ENCODE results near the gene MTMR10. TPM values are rescaled to one million over a fixed set of nuclear protein-coding genes. Genes with fewer than 3 reads are reported as not detected.

Gene MTMR10
- total and polyA plus RNA-seq, 2 donors (not counting 3 experiments of a cell fraction or from before 2014, with no cell fraction given): 48.3 to 88.5 TPM

- CTCF ChIA-PET: interaction anchor here (19.0 kb wide), 1 partner anchor 172 kb away, joined by 129 read pairs; no protein-coding TSS in a partner anchor
- DNase-seq (ENCODE audit: low read depth, low spot score): no peak
- Histone ChIP-seq H3K9me1 (replicated peaks; ENCODE audit: control insufficient read depth, extremely low read depth, insufficient read depth, low read length) (no peaks in the 10 kb centered on the region), H3K27ac (ENCODE audit: insufficient read depth, low read depth, low read length) (no peak overlapping the region), H3K4me1 (ENCODE audit: control insufficient read depth, extremely low read depth, insufficient read depth, low read length) (peaks cover 16% of the 10 kb centered on the region), H3K27me3 (ENCODE audit: control insufficient read depth in 2 of 2, insufficient read depth in 2 of 2, low read length in 2 of 2) (no peaks in the 10 kb centered on the region), H3K9me3 (replicated peaks; ENCODE audit: control insufficient read depth, insufficient read depth, low read length) (no peaks in the 10 kb centered on the region), H2AFZ (ENCODE audit: low read depth, low read length) (no peak overlapping the region), H4K20me1 (replicated peaks; ENCODE audit: control insufficient read depth, extremely low read depth, insufficient read depth, low read length) (no peaks in the 10 kb centered on the region), H3K9ac (replicated peaks; ENCODE audit: extremely low read depth, insufficient read depth, low read length) (no peak overlapping the region), H3K36me3 (ENCODE audit: control insufficient read depth in 2 of 2, extremely low read depth in 1 of 2, insufficient read depth in 2 of 2, low read length in 2 of 2) (peaks cover 37 to 58% of the 10 kb centered on the region in 2 experiments), H3K4me3 (replicated peaks in 1 of 3; ENCODE audit: insufficient read depth in 1 of 3, low read depth in 1 of 3, low read length in 3 of 3) (no peak overlapping the region), H3K79me2 (ENCODE audit: control insufficient read depth, insufficient read depth, low read length) (peaks cover 2% of the 10 kb centered on the region), H3K4me2 (ENCODE audit: insufficient read depth, low read length) (no peak overlapping the region)
- POLR2A ChIA-PET: no interaction called here
- intact Hi-C loops (cut with micrococcal nuclease) (no loop called here), dilution Hi-C loops (cut with MboI; ENCODE audit: extremely low pct_ligation_motif_present, low sequenced_read_pairs) (no loop called here)
- no TSS peak for BruUV-seq (replicated peaks)
- FAIRE-seq: no peak
- TF ChIP-seq MYC (IDR thresholded peaks at IDR 0.05; ENCODE audit: low read depth, low read length): no peak
- TF ChIP-seq EZH2 (IDR thresholded peaks at IDR 0.05; ENCODE audit: borderline replicate concordance, low read depth, low read length, severe bottlenecking): no peak
- TF ChIP-seq CTCF (IDR thresholded peaks at IDR 0.05; ENCODE audit: extremely low read depth in 1 of 2, insufficient read depth in 1 of 2, low read depth in 1 of 2, low read length in 2 of 2): no peak
Measured at GRCh38 chr15:30956216-30957124, 35.0 kb downstream of the MTMR10 start.

GRCh38 chr15:30954674-30955073 is 36.8 kb downstream of the MTMR10 start:
- DNase-seq (ENCODE audit: low read depth, low spot score): no peak
- no peak overlapping the region for H3K9ac ChIP-seq (replicated peaks; ENCODE audit: extremely low read depth, insufficient read depth, low read length)
- no peaks in the 10 kb centered on the region for H3K27me3 ChIP-seq (ENCODE audit: control insufficient read depth in 2 of 2, insufficient read depth in 2 of 2, low read length in 2 of 2)
- BruUV-seq (replicated peaks): no TSS peak
- intact Hi-C loops (cut with micrococcal nuclease): no loop called here
- ChIA-PET CTCF (interaction anchor here (19.0 kb wide), 1 partner anchor 174 kb away, joined by 129 read pairs; no protein-coding TSS in a partner anchor), POLR2A (no interaction called here)
- dilution Hi-C loops (cut with MboI; ENCODE audit: extremely low pct_ligation_motif_present, low sequenced_read_pairs): no loop called here
- no peak overlapping the region for H3K4me3 ChIP-seq (replicated peaks in 1 of 3; ENCODE audit: insufficient read depth in 1 of 3, low read depth in 1 of 3, low read length in 3 of 3)
- no peak overlapping the region for H2AFZ ChIP-seq (ENCODE audit: low read depth, low read length)
- H3K9me1 ChIP-seq (replicated peaks; ENCODE audit: control insufficient read depth, extremely low read depth, insufficient read depth, low read length): no peaks in the 10 kb centered on the region
- H3K36me3 ChIP-seq (ENCODE audit: control insufficient read depth in 2 of 2, extremely low read depth in 1 of 2, insufficient read depth in 2 of 2, low read length in 2 of 2): peaks cover 34 to 55% of the 10 kb centered on the region in 2 experiments
- H3K27ac ChIP-seq (ENCODE audit: insufficient read depth, low read depth, low read length): peak overlapping the region; percentile 10
- H3K4me1 ChIP-seq (ENCODE audit: control insufficient read depth, extremely low read depth, insufficient read depth, low read length): peaks cover 16% of the 10 kb centered on the region
- no peaks in the 10 kb centered on the region for H3K9me3 ChIP-seq (replicated peaks; ENCODE audit: control insufficient read depth, insufficient read depth, low read length)
- FAIRE-seq: no peak
- TF ChIP-seq POLR2A (IDR thresholded peaks at IDR 0.05; ENCODE audit: low read depth, low read length) (no peak), MYC (IDR thresholded peaks at IDR 0.05; ENCODE audit: low read depth, low read length) (no peak), POLR2AphosphoS5 (IDR thresholded peaks at IDR 0.05; ENCODE audit: insufficient read depth, low read depth, low read length) (no peak), JUN (IDR thresholded peaks at IDR 0.05; ENCODE audit: borderline replicate concordance, insufficient read depth, insufficient read length, low read depth) (no peak), FOS (IDR thresholded peaks at IDR 0.05; ENCODE audit: borderline replicate concordance, insufficient read depth, low read length) (no peak), MAX (IDR thresholded peaks at IDR 0.05; ENCODE audit: insufficient read depth, insufficient read length) (no peak), EZH2 (IDR thresholded peaks at IDR 0.05; ENCODE audit: borderline replicate concordance, low read depth, low read length, severe bottlenecking) (no peak), GATA2 (IDR thresholded peaks at IDR 0.05; ENCODE audit: insufficient read depth, insufficient read length, low read depth, low read length) (no peak), CTCF (IDR thresholded peaks at IDR 0.05; ENCODE audit: extremely low read depth in 1 of 2, insufficient read depth in 1 of 2, low read depth in 1 of 2, low read length in 2 of 2) (no peak)
- H4K20me1 ChIP-seq (replicated peaks; ENCODE audit: control insufficient read depth, extremely low read depth, insufficient read depth, low read length): no peaks in the 10 kb centered on the region
- peaks cover 2% of the 10 kb centered on the region for H3K79me2 ChIP-seq (ENCODE audit: control insufficient read depth, insufficient read depth, low read length)
- no peak overlapping the region for H3K4me2 ChIP-seq (ENCODE audit: insufficient read depth, low read length)
